OCI-LY1 (cell line): ENCODE measurements around the gene RCAN1.

Experiments used
- CTCF ChIP-seq: fragments of 200-600 bp; sonication (generic), shearing (Covaris generic); IDR thresholded peaks from 2 replicates; pipeline ENCODE4 v1.5.1; 2017; ENCODE audit warnings: mild to moderate bottlenecking, antibody characterized with exemption, low read length, moderate library complexity, mixed read lengths
- EZH2 ChIP-seq: fragments of 200-600 bp; sonication (generic), shearing (Covaris generic); IDR thresholded peaks from 2 replicates; pipeline ENCODE4 v1.8.0; 2017; ENCODE audit warnings: borderline replicate concordance, mixed run types, mild to moderate bottlenecking, antibody characterized with exemption, low read length, moderate library complexity, mixed read lengths

- TF ChIP-seq CTCF = peak; percentile 32; the same call in 1 of the 2 replicates
- TF ChIP-seq EZH2 = no peak
Measured at GRCh38 chr21:34517491-34518245, 97.2 kb downstream of the RCAN1 start.
